ENCODE results near the gene JMJD8.

GRCh38 chr16:693364-693763, 9.2 kb upstream of the JMJD8 start:
- no peak for TF ChIP-seq EZH2 (IDR thresholded peaks at IDR 0.05; ENCODE audit: low read length, unreplicated experiment)
- TF ChIP-seq CTCF (conservative IDR thresholded peaks at IDR 0.05; ENCODE audit: low read depth, low read length): no peak

Data from PC-3 (cell line).